Stimulated activated naive CD8-positive, alpha-beta T cell treated with anti-CD3 and anti-CD28 coated beads, Interleukin-15, amount 100 ng/mL, for 72 hours (primary cell): ENCODE results near the gene DNAJC1.
"Not testable (repeated sequence)": the region's sequence is repeated elsewhere in the genome, so short reads cannot be mapped to it uniquely, and the experiment has no call there.

Experiments
- ATAC-seq: fragments of 150-1000 bp; cut with Tn5 transposase; 2 replicates; pipeline ENCODE4 v1.10.0; 2021; ENCODE audit warnings: mild to moderate bottlenecking, moderate library complexity
- DNase-seq, 2 donors: peaks; one replicate each; pipeline ENCODE4 v3.0.0; 2021 to 2022
- H3K27ac Mint-ChIP-seq, 2 donors: one replicate each; pipeline ENCODE4 v1.8.0; 2022; ENCODE audit warnings: mild to moderate bottlenecking in 2 of 2, mixed read lengths in 2 of 2, moderate library complexity in 2 of 2
- H3K27me3 Mint-ChIP-seq: one replicate; pipeline ENCODE4 v1.8.0; 2022; ENCODE audit warnings: mixed read lengths
- H3K4me1 Mint-ChIP-seq: one replicate; pipeline ENCODE4 v1.8.0; 2022; ENCODE audit warnings: mild to moderate bottlenecking, mixed read lengths
- H3K4me3 Mint-ChIP-seq, 2 donors: one replicate each; pipeline ENCODE4 v1.8.0; 2022; ENCODE audit warnings: mild to moderate bottlenecking in 2 of 2, mixed read lengths in 2 of 2, moderate library complexity in 1 of 2
- H3K9me3 Mint-ChIP-seq, 2 donors: one replicate each; pipeline ENCODE4 v1.8.0; 2022; ENCODE audit warnings: mixed read lengths in 2 of 2

The DNAJC1 gene

DNA sequence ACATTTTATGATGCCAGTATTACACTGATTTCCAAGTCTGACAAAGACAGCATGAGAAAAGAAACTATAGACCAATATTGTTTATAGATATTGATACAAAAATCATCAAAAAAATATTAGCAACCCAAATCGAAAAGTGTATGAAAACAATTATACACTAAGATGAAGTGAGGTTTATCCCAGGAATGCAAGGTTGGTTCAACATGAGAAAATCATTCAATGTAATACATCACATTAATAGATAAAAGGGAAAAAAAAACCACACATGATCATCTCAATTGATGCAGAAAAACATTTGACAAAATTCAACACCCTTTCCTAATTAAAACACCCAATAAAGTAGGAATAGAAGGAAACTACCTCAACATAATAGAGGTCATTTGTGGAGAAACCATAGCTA, 153.9 kb downstream of the DNAJC1 start:
- DNase-seq (no peak), ATAC-seq (no peak)
- no peak overlapping the region for H3K4me3 Mint-ChIP-seq
- no peaks in the 10 kb centered on the region for H3K27me3 Mint-ChIP-seq
- peaks cover 20 to 38% of the 10 kb centered on the region in 2 donors for H3K9me3 Mint-ChIP-seq
- no peak overlapping the region for H3K27ac Mint-ChIP-seq
- H3K4me1 Mint-ChIP-seq, result no peaks in the 10 kb centered on the region

DNA sequence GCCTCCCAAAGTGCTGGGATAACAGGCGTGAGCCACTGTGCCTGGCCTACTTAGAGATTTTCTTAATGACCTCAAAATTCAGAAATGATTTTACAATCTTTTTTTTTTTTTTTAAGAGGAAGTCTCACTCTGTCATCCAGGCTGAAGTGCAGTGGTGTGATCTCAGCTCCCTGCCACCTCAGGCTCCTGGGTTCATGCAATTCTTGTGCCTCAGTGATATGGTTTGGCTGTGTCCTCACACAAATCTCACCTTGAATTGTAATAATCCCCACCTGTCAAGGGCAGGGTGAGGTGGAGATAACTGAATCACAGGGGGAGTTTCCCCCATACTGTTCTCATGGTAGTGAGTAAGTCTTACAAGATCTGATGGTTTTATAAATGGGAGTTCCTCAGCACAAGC, 159.9 kb downstream of the DNAJC1 start:
- Mint-ChIP-seq H3K27ac (no peak overlapping the region), H3K27me3 (no peaks in the 10 kb centered on the region), H3K9me3 (peaks cover 20 to 27% of the 10 kb centered on the region in 2 donors), H3K4me3 (no peak overlapping the region), H3K4me1 (no peaks in the 10 kb centered on the region)
- DNase-seq (no peak), ATAC-seq (no peak)

DNA sequence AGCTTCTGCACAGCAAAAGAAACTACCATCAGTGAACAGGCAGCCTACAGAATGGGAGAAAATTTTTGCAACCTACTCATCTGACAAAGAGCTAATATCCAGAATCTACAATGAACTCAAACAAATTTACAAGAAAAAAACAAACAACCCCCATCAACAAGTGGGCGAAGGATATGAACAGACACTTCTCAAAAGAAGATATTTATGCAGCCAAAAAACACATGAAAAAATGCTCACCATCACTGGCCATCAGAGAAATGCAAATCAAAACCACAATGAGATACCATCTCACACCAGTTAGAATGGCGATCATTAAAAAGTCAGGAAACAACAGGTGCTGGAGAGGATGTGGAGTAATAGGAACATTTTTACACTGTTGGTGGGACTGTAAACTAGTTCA, 162.3 kb downstream of the DNAJC1 start:
- H3K27me3 Mint-ChIP-seq, DNase-seq, H3K4me3 Mint-ChIP-seq, ATAC-seq, H3K4me1 Mint-ChIP-seq, H3K27ac Mint-ChIP-seq: not testable (repeated sequence)
- peaks cover 18 to 22% of the 10 kb centered on the region in 2 donors for H3K9me3 Mint-ChIP-seq

DNA sequence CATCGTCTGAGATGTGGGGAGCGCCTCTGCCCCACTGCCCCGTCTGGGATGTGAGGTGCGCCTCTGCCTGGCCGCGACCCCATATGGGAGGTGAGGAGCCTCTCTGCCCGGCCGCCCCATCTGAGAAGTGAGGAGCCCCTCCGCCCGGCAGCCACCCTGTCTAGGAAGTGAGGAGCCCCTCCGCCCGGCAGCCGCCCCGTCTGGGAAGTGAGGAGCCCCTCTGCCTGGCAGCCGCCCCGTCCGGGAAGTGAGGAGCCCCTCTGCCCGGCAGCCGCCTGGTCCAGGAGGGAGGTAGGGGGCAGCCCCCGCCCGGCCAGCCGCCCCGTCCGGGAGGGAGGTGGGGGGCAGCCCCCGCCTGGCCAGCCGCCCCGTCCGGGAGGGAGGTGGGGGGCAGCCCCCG, 166.0 kb downstream of the DNAJC1 start:
- H3K27me3 Mint-ChIP-seq, H3K27ac Mint-ChIP-seq, DNase-seq, ATAC-seq, H3K4me1 Mint-ChIP-seq, H3K4me3 Mint-ChIP-seq: not testable (repeated sequence)
- peaks cover 30 to 44% of the 10 kb centered on the region in 2 donors for H3K9me3 Mint-ChIP-seq

DNA sequence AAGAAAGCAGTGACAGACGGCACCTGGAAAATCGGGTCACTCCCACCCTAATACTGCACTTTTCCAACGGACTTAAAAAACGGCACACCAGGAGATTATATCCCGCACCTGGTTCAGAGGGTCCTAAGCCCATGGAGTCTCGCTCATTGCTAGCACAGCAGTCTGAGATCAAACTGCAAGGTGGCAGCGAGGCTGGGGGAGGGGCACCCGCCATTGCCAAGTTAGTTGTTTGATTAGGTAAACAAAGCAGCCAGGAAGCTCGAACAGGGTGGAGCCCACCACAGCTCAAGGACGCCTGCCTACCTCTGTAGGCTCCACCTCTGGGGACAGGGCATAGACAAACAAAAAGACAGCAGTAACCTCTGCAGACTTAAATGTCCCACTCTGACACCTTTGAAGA, 169.0 kb downstream of the DNAJC1 start:
- not testable (repeated sequence) for ATAC-seq, H3K4me3 Mint-ChIP-seq, H3K27ac Mint-ChIP-seq, H3K27me3 Mint-ChIP-seq, DNase-seq, H3K4me1 Mint-ChIP-seq
- H3K9me3 Mint-ChIP-seq, result peaks cover 48 to 68% of the 10 kb centered on the region in 2 donors

DNA sequence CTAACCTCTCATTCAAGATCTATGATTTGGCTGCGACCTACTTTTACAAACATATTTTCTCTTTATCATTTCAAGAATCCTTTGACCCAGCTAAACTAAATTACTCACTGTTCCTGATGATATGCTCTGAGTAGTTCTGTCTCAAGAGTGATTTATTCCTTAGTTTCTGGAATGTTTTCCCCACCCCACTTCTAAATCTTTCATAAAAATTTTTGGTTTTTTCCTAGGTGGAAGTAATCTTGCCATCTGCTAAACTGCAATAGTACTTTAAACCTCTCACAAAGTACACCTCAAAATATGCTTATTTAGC, 170.8 kb downstream of the DNAJC1 start:
- ATAC-seq, result no peak
- Mint-ChIP-seq H3K27me3 (no peaks in the 10 kb centered on the region), H3K4me1 (no peaks in the 10 kb centered on the region), H3K27ac (no peak overlapping the region), H3K9me3 (peaks cover 36 to 58% of the 10 kb centered on the region in 2 donors), H3K4me3 (no peak overlapping the region)
- no peak for DNase-seq

DNA sequence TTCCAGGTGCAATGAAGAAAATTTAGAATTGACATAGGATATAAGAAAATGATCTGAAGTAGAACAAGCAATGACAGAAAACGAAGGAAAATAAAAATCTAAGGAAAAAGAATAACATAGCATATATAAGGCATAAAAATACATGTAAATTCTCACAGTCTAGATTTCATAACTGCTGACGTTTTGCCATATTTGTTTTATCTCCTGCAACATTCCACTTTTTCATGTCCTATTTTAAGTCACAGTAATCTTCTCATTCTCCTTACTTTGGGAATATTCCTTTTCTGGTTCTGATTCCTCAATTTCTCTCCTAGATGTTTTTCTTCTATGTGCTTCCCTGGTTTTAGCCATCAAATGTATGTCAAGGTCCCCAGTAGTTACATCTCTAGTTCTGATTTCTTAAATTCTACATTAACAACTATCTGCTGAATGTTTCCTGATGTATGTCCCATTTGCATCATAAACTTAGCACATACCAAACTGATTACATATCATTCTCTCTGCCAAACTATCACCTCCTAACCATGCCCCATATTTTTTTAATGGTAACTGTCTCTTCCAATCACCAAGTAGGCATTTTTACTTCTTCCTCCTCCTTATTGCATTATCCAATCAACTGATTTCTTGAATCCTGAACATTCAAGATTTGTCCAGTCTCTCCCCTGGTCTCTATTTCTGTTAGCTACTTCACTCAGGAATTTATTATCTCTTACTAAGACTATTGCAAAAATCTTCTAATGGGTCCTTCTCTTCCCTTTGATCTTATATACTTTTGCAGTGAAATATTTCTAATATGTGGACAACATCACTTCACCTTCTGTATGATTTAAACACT, 171.3 kb downstream of the DNAJC1 start:
- DNase-seq (no peak), ATAC-seq (no peak)
- no peak overlapping the region for H3K27ac Mint-ChIP-seq
- peaks cover 36 to 64% of the 10 kb centered on the region in 2 donors for H3K9me3 Mint-ChIP-seq
- no peak overlapping the region for H3K4me3 Mint-ChIP-seq
- no peaks in the 10 kb centered on the region for H3K4me1 Mint-ChIP-seq
- no peaks in the 10 kb centered on the region for H3K27me3 Mint-ChIP-seq

DNA sequence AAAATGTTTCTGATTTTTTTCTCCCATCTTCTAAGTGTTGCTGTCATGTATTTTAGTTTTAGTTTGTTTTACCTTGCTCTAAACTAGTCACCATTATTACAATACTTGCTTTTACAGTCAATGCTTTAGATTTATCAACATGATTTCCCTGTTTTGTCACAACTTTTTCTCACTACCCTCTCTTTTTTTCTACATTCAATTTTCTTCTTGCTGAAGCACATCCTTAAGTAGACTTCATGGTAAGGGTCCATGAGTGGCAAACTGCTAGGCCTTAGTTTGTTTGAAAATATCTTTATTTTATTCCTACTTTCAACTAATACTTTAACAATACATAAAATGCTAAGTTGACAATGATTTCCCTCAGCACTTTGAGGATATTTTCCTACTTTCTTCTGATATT, 173.5 kb downstream of the DNAJC1 start:
- Mint-ChIP-seq H3K27me3 (no peaks in the 10 kb centered on the region), H3K4me1 (no peaks in the 10 kb centered on the region), H3K27ac (no peak overlapping the region), H3K4me3 (no peak overlapping the region), H3K9me3 (peaks cover 41 to 62% of the 10 kb centered on the region in 2 donors)
- ATAC-seq, result no peak
- no peak for DNase-seq

DNA sequence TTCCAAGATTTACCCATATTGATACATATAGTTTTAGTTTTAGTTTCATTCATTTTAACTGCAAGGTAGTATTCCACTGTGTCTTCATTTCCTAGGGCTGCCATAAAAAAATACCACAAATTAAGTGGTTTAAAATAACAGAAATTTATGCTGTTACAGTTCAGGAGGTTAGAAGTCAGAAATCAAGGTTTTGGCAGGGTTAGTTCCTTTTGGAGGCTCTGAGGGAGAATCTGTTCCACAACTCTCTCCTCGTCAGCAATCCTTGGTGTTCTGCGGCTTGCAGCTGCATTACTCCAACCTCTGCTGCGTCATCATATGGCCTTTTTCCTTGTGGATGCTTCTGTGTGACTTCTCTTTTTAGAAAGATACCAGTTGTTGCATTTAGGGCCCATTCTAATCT, 176.2 kb downstream of the DNAJC1 start:
- Mint-ChIP-seq H3K9me3 (peaks cover 38 to 59% of the 10 kb centered on the region in 2 donors), H3K4me3 (no peak overlapping the region), H3K27ac (no peak overlapping the region), H3K4me1 (no peaks in the 10 kb centered on the region), H3K27me3 (no peaks in the 10 kb centered on the region)
- no peak for ATAC-seq
- DNase-seq, result no peak

DNA sequence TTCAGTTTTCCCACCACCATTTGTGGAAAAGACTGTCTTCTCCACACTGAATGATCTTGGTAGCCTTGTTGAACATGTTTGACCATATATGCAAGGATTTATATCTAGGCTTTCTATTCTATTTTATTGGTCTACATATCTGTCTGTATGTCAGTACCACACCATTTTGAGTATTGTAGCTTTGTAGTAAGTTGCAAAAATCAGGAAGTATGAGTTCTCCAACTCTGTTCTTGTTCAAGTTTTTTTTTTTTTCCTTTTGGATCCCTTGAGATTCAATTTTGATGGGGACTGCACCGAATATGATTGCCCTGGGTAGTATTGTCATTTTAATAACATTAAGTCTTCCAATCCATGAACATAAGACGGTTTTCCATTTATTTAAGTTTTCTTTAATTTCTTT, 176.8 kb downstream of the DNAJC1 start:
- Mint-ChIP-seq H3K27ac (no peak overlapping the region), H3K4me3 (no peak overlapping the region), H3K4me1 (no peaks in the 10 kb centered on the region), H3K9me3 (peaks cover 34 to 54% of the 10 kb centered on the region in 2 donors), H3K27me3 (no peaks in the 10 kb centered on the region)
- ATAC-seq, result no peak
- no peak for DNase-seq

DNA sequence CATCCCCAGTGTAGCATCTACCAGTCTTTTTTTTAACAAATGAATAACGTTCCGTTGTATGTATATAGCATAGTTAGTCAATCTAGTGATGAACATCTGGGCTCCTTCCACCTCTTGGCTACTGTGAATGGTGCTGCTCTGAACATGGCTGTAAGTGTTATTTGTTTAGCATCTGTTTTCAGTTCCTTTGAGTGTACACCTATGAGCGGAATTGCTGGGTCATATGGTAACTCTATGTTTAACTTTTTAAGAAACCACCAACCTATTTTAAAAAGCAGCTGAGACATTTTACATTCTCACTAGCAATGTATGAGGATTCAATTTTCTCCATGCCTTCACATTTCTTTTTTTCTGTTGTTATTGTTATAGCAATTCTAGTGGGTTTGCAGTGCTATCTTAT, 178.2 kb downstream of the DNAJC1 start:
- H3K27me3 Mint-ChIP-seq, result no peaks in the 10 kb centered on the region
- DNase-seq (no peak), ATAC-seq (no peak)
- H3K9me3 Mint-ChIP-seq, result peaks cover 23 to 45% of the 10 kb centered on the region in 2 donors
- H3K4me1 Mint-ChIP-seq, result no peaks in the 10 kb centered on the region
- H3K27ac Mint-ChIP-seq, result no peak overlapping the region
- H3K4me3 Mint-ChIP-seq, result no peak overlapping the region

DNA sequence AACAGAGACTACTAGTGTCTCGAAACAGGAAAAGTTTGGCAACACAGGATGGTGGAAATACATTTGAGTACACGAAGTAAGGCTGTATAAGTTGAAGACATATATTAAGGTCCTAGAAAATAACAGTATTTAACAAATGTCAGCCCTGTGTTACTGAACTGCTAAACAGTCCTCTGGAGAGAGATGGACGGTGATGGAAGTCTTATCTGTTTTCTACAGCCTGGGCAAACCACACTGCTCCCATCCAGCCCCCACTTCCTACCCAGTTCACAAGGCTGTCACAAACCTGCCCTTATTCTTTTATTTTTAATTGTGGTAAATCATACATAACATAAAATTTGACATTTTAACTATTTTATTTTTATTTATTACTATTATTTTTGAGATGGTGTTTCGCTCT, 179.1 kb downstream of the DNAJC1 start:
- Mint-ChIP-seq H3K27ac (peak overlapping the region in 1 of 2 donors; percentile 49), H3K9me3 (peaks cover 16 to 36% of the 10 kb centered on the region in 2 donors), H3K4me1 (no peaks in the 10 kb centered on the region), H3K27me3 (no peaks in the 10 kb centered on the region), H3K4me3 (no peak overlapping the region)
- DNase-seq (no peak), ATAC-seq (no peak)

DNA sequence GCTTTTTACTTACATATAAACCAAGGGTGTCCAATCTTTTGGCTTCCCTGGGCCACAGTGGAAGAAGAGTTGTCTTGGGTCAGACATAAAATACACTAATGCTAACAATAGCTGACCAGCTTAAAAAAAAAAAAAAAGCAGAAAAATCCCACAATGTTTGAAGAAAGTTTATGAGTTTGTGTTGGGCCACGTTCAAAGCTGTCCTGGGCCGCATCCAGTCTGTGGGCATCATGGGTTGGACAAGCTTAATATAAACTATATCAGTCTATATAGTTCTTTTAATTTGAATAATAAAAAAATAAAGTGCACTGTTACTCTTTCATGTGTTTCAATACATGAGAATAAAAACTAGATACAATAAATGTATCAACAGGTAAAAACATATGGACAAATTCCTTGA, 179.9 kb downstream of the DNAJC1 start:
- Mint-ChIP-seq H3K27ac (no peak overlapping the region), H3K4me1 (no peaks in the 10 kb centered on the region), H3K4me3 (no peak overlapping the region), H3K9me3 (peaks cover 16 to 35% of the 10 kb centered on the region in 2 donors), H3K27me3 (no peaks in the 10 kb centered on the region)
- ATAC-seq, result no peak
- DNase-seq, result no peak

DNA sequence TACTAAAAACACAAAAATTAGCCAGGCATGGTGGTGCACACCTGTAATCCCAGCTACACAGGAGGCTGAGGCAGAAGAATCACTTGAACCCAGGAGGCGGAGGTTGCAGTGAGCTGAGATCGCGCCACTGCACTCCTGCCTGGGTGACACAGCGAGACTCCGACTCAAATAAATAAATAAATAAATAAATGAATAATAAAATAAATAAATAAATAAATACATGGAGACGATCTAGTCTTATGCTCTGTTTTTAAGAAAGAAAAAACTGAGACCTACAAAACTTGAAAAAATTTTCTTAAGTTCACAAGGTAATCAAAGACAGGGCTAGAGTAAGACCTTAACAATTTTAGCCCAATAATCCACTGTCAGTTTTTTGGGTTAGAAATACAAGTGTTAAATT, 181.3 kb downstream of the DNAJC1 start:
- H3K4me3 Mint-ChIP-seq, H3K27ac Mint-ChIP-seq, ATAC-seq, H3K4me1 Mint-ChIP-seq, H3K27me3 Mint-ChIP-seq, DNase-seq: not testable (repeated sequence)
- H3K9me3 Mint-ChIP-seq, result peaks cover 16 to 35% of the 10 kb centered on the region in 2 donors

DNA sequence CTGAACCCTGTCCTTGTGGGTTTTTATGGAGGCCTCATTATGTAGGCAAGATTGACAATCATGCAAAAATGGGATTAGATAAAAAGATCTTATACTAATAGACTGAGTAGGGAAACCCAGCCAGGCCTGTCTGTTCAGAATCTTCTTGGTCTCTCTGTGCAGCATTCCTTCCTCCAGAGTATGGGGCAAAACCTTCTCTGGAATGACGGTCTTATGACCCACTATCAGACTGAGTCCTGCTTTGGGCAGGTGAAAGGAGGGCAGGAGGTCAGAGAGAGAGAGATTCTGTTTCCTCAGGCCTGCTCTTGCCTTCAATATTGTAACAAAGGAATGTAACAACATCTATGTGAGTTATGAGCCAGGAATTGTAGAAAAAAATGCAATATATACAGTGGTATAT, 182.6 kb downstream of the DNAJC1 start:
- Mint-ChIP-seq H3K27me3 (no peaks in the 10 kb centered on the region), H3K4me3 (no peak overlapping the region), H3K9me3 (peaks cover 10 to 25% of the 10 kb centered on the region in 2 donors), H3K27ac (no peak overlapping the region), H3K4me1 (no peaks in the 10 kb centered on the region)
- DNase-seq (no peak), ATAC-seq (no peak)

DNA sequence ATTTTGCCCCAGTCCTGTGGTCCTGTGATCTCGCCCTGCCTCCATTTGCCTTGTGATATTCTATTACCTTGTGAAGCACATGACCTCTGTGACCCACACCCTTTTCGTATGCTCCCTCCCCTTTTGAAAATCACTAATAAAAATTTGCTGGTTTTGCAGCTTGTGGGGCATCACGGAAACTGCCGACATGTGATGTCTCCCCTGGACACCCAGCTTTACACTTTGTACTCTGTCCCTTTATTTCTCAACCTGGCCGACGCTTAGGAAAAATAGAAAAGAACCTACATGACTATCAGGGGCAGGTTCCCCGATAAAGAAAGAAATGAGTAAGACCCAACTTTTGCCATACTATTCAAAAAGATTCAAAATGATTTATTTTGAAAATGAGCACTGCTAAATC, 185.1 kb downstream of the DNAJC1 start:
- ATAC-seq, H3K4me1 Mint-ChIP-seq, DNase-seq, H3K9me3 Mint-ChIP-seq, H3K27me3 Mint-ChIP-seq, H3K4me3 Mint-ChIP-seq, H3K27ac Mint-ChIP-seq: not testable (repeated sequence)

DNA sequence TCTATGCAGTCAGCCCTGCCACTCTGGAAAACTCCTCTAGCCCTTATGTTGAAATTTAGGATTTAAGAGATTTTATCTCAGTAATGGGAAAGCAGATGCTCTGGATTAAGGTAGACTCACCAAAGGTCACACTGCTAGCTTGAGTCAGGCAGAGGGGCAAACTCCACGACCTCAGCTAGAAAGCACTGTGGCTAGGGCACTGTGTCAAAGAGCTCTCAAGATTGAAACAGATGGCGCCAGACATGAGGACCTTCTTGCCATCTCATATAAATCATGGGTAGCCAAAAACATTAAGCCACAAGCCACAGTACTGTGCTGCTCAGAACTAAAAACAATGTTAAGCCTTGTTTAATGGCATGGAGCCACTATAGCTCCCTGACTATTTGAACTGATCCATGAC, 188.7 kb downstream of the DNAJC1 start:
- Mint-ChIP-seq H3K4me3 (no peak overlapping the region), H3K4me1 (no peaks in the 10 kb centered on the region), H3K9me3 (peaks cover 0 to 6% of the 10 kb centered on the region in 2 donors), H3K27ac (peak overlapping the region in 1 of 2 donors; percentile 34), H3K27me3 (no peaks in the 10 kb centered on the region)
- ATAC-seq, result no peak
- DNase-seq, result no peak
